DMS53 (cell line): Measurements from ENCODE around the gene TLE5.
"Not testable (repeated sequence)": the region's sequence is repeated elsewhere in the genome, so short reads cannot be mapped to it uniquely, and the experiment has no call there.

Experiments
- DNase-seq: peaks from one replicate; lab custom pipeline; 2025; lab: John Stamatoyannopoulos, UW

TLE5 gene

GRCh38 chr19:3025549-3025886 is 36.8 kb downstream of the TLE5 start:
- DNase-seq = no peak

GRCh38 chr19:3024870-3025548 is 37.3 kb downstream of the TLE5 start:
- DNase-seq = no peak

GRCh38 chr19:3024509-3024869 is 37.8 kb downstream of the TLE5 start:
- no peak for DNase-seq

GRCh38 chr19:3020321-3020960 is 41.9 kb downstream of the TLE5 start:
- DNase-seq = no peak

- no peak for DNase-seq
Observed at GRCh38 chr19:3019211-3019854, 43.0 kb downstream of the TLE5 start.

GRCh38 chr19:3017923-3018322 is 44.4 kb downstream of the TLE5 start:
- no peak for DNase-seq

- no peak for DNase-seq
Observed at GRCh38 chr19:3015126-3016057, 46.9 kb downstream of the TLE5 start.

- DNase-seq = no peak
Observed at GRCh38 chr19:3014135-3014534, 48.2 kb downstream of the TLE5 start.

GRCh38 chr19:3013263-3013725 is 49.0 kb downstream of the TLE5 start:
- DNase-seq = no peak

GRCh38 chr19:3012621-3013262 is 49.6 kb downstream of the TLE5 start:
- DNase-seq = no peak

GRCh38 chr19:3012059-3012458 is 50.2 kb downstream of the TLE5 start:
- DNase-seq = not testable (repeated sequence)

GRCh38 chr19:3010871-3011270 is 51.4 kb downstream of the TLE5 start:
- no peak for DNase-seq

- no peak for DNase-seq
Observed at GRCh38 chr19:3008994-3009393, 53.3 kb downstream of the TLE5 start.

GRCh38 chr19:3007975-3008374 is 54.3 kb downstream of the TLE5 start:
- DNase-seq = no peak

GRCh38 chr19:3006075-3006767 is 56.1 kb downstream of the TLE5 start:
- peak; percentile 31 for DNase-seq

GRCh38 chr19:3005345-3005744 is 57.0 kb downstream of the TLE5 start:
- no peak for DNase-seq

GRCh38 chr19:3004522-3004921 is 57.8 kb downstream of the TLE5 start:
- DNase-seq = no peak

- no peak for DNase-seq
Observed at GRCh38 chr19:3003046-3003445, 59.2 kb downstream of the TLE5 start.
